DOHH2 (cell line): ENCODE data around the gene CPT2.

Experiments used
- CTCF ChIP-seq: fragments of 200-600 bp; sonication (generic); IDR thresholded peaks from one replicate; pipeline ENCODE4 v1.5.1; 2014; ENCODE audit warnings: antibody characterized with exemption, mild to moderate bottlenecking, low read depth, low read length; ENCODE audit not compliant: poor library complexity, severe bottlenecking
- EZH2phosphoT487 ChIP-seq: fragments of 200-600 bp; sonication (generic); IDR thresholded peaks from 2 replicates; pipeline ENCODE4 v1.6.1; 2017; ENCODE audit warnings: borderline replicate concordance, mild to moderate bottlenecking, antibody characterized with exemption, low read length, moderate library complexity, mixed read lengths

- TF ChIP-seq CTCF (no peak), EZH2phosphoT487 (no peak)
These were observed 57.5 kb downstream of the CPT2 start for GRCh38 chr1:53254011-53254640.
